Prostate gland (tissue), 2 donors: Measurements from ENCODE around the gene PRCP. TPM values are rescaled to one million over a fixed set of nuclear protein-coding genes. Genes with fewer than 3 reads are reported as not detected.

Experiments
- DNase-seq: peaks from one replicate; pipeline ENCODE4 v3.0.0-alpha.2; 2019; ENCODE audit warnings: low spot score
- H3K27ac ChIP-seq, 2 donors: fragments of 200-600 bp; sonication (generic); 2 replicates each; pipeline ENCODE4 v1.5.1; 2017 to 2019
- H3K27me3 ChIP-seq: fragments of 200-600 bp; sonication (generic); replicated peaks from 2 replicates; pipeline ENCODE4 v1.5.1; 2019; ENCODE audit not compliant: insufficient read depth
- H3K36me3 ChIP-seq, 2 donors: fragments of 200-600 bp; sonication (generic); 1 replicate in 1 of 2; 2 replicates in 1 of 2; pipeline versions ENCODE4 v1.5.1 to v1.8.1; 2017 to 2019
- H3K4me1 ChIP-seq: fragments of 200-600 bp; sonication (generic); replicated peaks from 2 replicates; pipeline ENCODE4 v1.5.1; 2019
- H3K4me3 ChIP-seq, 2 donors: fragments of 200-600 bp; sonication (generic); 2 replicates each; pipeline ENCODE4 v1.5.1; 2017 to 2019
- H3K9me3 ChIP-seq: fragments of 200-600 bp; sonication (generic); 2 replicates; pipeline ENCODE4 v1.5.1; 2017
- CTCF ChIP-seq, 4 experiments: fragments of 200-600 bp in 2 of 4; fragments of 450-650 bp in 2 of 4; sonication (generic) in 2 of 4; IDR thresholded peaks; 1 replicate in 3 of 4; 2 replicates in 1 of 4; pipeline ENCODE4 v1.5.1; 2016 to 2019; ENCODE audit warnings: antibody characterized with exemption in 4 of 4, mild to moderate bottlenecking in 2 of 4, moderate library complexity in 2 of 4
- POLR2A ChIP-seq: fragments of 450-650 bp; IDR thresholded peaks from one replicate; pipeline ENCODE4 v1.6.1; 2016; ENCODE audit warnings: antibody characterized with exemption, mild to moderate bottlenecking
- POLR2AphosphoS5 ChIP-seq: sonication (generic); formaldehyde crosslinking; IDR thresholded peaks from one replicate; pipeline ENCODE4 v1.6.1; 2017; ENCODE audit warnings: antibody characterized with exemption
- WGBS: methylation state at CpG from one replicate; pipeline ENCODE4 v1.1.5; 2018; 5-methylcytosine and 5-hydroxymethylcytosine counted together
- intact Hi-C: fragments of 100-400 bp; cut with DNase I; formaldehyde crosslinking; loops from one replicate; pipeline ENCODE4 v1.14.2; 2022
- total RNA-seq, 2 donors: library from RNA; depleted of rRNA; stranded (reverse); fragments of >200 nt; gene quantifications; one replicate each; pipeline ENCODE4 v1.1.0, GENCODE V29; 2016

Gene PRCP
- total RNA-seq, 2 donors from 2014 or later, result 41.8 to 67.7 TPM

GRCh38 chr11:82818409-82819043 lies 81.7 kb downstream of the PRCP start:
- Histone ChIP-seq H3K4me3 (no peak overlapping the region), H3K36me3 (no peaks in the 10 kb centered on the region), H3K4me1 (no peaks in the 10 kb centered on the region), H3K27me3 (no peaks in the 10 kb centered on the region), H3K9me3 (no peaks in the 10 kb centered on the region), H3K27ac (no peak overlapping the region)
- no peak for DNase-seq
- 89% methylated on average over 10 of the region's 10 CpGs for WGBS
- TF ChIP-seq POLR2AphosphoS5, result no peak
- no peak for TF ChIP-seq CTCF (IDR thresholded peaks at IDR 0.05)
- TF ChIP-seq POLR2A, result no peak
- intact Hi-C loops, result no loop called here

- intact Hi-C loops, result no loop called here
- TF ChIP-seq POLR2A, result no peak
- no peak for TF ChIP-seq POLR2AphosphoS5
- no peak for TF ChIP-seq CTCF (IDR thresholded peaks at IDR 0.05)
- no peak overlapping the region for H3K27ac ChIP-seq
- WGBS, result 63% methylated on average over 2 of the region's 2 CpGs
- no peaks in the 10 kb centered on the region for H3K9me3 ChIP-seq
- H3K4me1 ChIP-seq, result no peaks in the 10 kb centered on the region
- no peak overlapping the region for H3K4me3 ChIP-seq
- no peak for DNase-seq
- H3K36me3 ChIP-seq, result no peaks in the 10 kb centered on the region
- H3K27me3 ChIP-seq, result no peaks in the 10 kb centered on the region
Measured at GRCh38 chr11:82815406-82815805, 84.8 kb downstream of the PRCP start.

- intact Hi-C loops, result no loop called here
- Histone ChIP-seq H3K36me3 (no peaks in the 10 kb centered on the region), H3K27me3 (no peaks in the 10 kb centered on the region), H3K27ac (no peak overlapping the region), H3K4me1 (no peaks in the 10 kb centered on the region), H3K9me3 (no peaks in the 10 kb centered on the region), H3K4me3 (no peak overlapping the region)
- TF ChIP-seq CTCF (IDR thresholded peaks at IDR 0.05) (no peak), POLR2AphosphoS5 (no peak), POLR2A (no peak)
- DNase-seq, result no peak
- 74% methylated on average over 4 of the region's 4 CpGs for WGBS
Measured at GRCh38 chr11:82814379-82814778, 85.9 kb downstream of the PRCP start.

GRCh38 chr11:82811369-82811768 lies 88.9 kb downstream of the PRCP start:
- TF ChIP-seq POLR2AphosphoS5 (no peak), CTCF (IDR thresholded peaks at IDR 0.05) (no peak), POLR2A (no peak)
- intact Hi-C loops, result no loop called here
- Histone ChIP-seq H3K27me3 (no peaks in the 10 kb centered on the region), H3K4me1 (no peaks in the 10 kb centered on the region), H3K4me3 (no peak overlapping the region), H3K27ac (no peak overlapping the region), H3K36me3 (no peaks in the 10 kb centered on the region), H3K9me3 (no peaks in the 10 kb centered on the region)
- no peak for DNase-seq
- WGBS, result 90% methylated on average over 8 of the region's 8 CpGs

- Histone ChIP-seq H3K4me3 (no peak overlapping the region), H3K9me3 (no peaks in the 10 kb centered on the region), H3K36me3 (no peaks in the 10 kb centered on the region), H3K27me3 (no peaks in the 10 kb centered on the region), H3K4me1 (no peaks in the 10 kb centered on the region), H3K27ac (no peak overlapping the region)
- TF ChIP-seq POLR2A, result no peak
- TF ChIP-seq CTCF (IDR thresholded peaks at IDR 0.05), result no peak
- no peak for TF ChIP-seq POLR2AphosphoS5
- intact Hi-C loops, result no loop called here
- WGBS, result 62% methylated on average over 3 of the region's 3 CpGs
- DNase-seq, result no peak
Measured at GRCh38 chr11:82810738-82811137, 89.5 kb downstream of the PRCP start.
